Endometrial microvascular endothelial cells (primary cell): ENCODE results near the gene ZNF14. TPM values are rescaled to one million over a fixed set of nuclear protein-coding genes. Genes with fewer than 3 reads are reported as not detected.
"Not testable (repeated sequence)": the region's sequence is repeated elsewhere in the genome, so short reads cannot be mapped to it uniquely, and the experiment has no call there.

ENCODE experiments used
- in situ Hi-C: cut with HindIII; loops from 2 replicates; pipeline ENCODE4 v1.10.0; 2017; ENCODE audit warnings: low sequenced_read_pairs, low pct_unique_long_range_greater_than_20kb; ENCODE audit errors: inconsistent ontology term
- total RNA-seq: library from RNA; depleted of rRNA; stranded (reverse); fragments of >200 nt; gene quantifications from one replicate; pipeline ENCODE4 v1.2.3, GENCODE V29; 2015; ENCODE audit errors: inconsistent ontology term

Gene ZNF14
- total RNA-seq: 1.8 TPM

- in situ Hi-C loops: no loop called here
Measured at GRCh38 chr19:19732579-19733501, at the start of gene ZNF14. ZNF14 (minus strand) TSS chr19:19733112; CDS start chr19:19732958, 154 bp downstream.

GRCh38 chr19:19781791-19782190, 48.9 kb upstream of the ZNF14 start:
- in situ Hi-C loops: not testable (repeated sequence)

DNA sequence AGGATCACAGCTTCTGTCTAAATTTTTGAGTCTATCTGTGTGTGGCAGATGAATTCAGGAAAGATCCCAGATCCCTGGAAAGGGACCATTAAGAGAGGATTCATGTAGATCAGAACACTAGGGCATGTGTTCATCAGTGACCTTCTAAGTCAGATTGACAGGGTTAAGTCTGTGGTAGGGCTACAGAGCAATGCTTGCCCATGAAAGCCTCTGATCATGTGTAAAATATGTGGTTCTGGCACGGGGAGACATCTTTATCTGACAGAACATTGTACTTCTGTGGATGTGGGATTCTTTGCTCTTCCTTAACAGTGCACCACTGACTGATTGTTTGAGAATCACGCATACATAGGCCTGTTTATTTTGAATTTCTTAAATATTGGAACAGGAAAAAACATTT, 45.8 kb upstream of the ZNF14 start:
- in situ Hi-C loops: no loop called here

GRCh38 chr19:19777692-19778091, 44.8 kb upstream of the ZNF14 start:
- in situ Hi-C loops: no loop called here

DNA sequence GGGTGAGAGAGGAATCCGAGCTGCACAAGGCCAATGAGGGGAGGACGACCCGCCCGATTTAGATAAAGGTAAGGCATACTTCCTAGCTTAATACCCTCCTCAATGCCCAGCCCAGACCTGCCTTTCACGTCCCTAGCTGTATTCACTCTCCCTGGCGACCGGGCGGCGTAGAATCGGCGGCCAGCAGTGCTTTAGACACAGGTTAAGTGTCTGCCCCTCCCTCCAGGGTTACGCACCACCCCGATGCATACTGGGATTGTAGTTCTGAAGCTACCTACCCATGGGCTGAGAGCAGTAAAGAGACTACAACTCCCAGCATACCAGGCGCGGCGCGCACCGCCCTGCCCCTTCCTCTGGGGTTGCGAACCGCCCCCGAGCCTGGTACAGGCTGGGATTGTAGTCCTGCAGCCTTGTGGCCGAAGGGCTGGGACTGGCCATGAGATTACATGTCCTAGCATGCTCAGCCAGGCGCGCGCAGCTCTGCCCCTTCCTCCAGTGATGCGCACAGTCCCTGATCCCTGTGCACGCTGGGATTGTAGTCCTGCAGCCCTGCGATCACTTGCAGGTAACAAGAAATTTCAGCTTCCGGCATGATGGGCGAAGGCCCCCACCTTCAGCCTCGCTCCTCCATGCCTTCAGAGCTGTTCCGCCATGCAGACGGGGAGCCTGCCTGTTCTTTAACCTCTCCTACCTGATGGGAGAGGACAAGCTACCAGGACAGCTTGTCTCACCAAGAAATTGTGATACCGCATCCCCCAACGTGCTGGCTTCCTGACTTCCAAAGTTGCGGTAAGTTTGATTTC, 43.5 kb upstream of the ZNF14 start:
- in situ Hi-C loops: no loop called here

GRCh38 chr19:19775891-19776205, 42.9 kb upstream of the ZNF14 start:
- in situ Hi-C loops: no loop called here

GRCh38 chr19:19774354-19775033, 41.6 kb upstream of the ZNF14 start:
- in situ Hi-C loops: no loop called here

DNA sequence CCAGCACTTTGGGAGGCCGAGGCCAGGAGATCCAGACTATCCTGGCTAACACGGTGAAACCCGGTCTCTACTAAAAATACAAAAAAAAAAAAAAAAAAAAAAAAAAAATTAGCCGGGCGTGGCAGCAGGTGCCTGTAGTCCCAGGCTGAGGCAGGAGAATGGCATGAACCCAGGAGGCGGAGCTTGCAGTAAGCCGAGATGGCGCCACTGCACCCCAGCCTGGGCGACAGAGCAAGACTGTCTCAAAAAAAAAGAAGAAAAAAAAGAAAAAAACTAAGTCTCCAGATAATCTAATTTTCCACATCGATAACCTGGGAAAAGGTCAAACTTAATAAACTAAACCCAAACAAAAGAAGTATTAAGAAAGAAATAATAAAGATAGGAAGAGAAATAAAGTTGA, 39.1 kb upstream of the ZNF14 start:
- in situ Hi-C loops: not testable (repeated sequence)

DNA sequence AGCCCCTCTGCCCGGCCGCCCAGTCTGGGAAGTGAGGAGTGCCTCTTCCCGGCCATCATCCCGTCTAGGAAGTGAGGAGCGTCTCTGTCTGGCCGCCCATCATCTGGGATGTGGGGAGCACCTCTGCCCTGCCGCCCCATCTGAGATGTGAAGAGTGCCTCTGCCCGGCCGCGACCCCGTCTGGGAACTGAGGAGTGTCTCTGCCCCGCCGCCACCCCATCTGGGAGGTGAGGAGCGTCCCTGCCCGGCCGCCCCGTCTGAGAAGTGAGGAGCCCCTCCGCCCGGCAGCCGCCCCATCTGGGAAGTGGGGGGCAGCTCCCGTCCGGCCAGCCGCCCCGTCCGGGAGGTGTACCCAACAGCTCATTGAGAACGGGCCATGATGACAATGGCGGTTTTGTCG, 37.1 kb upstream of the ZNF14 start:
- in situ Hi-C loops: not testable (repeated sequence)

DNA sequence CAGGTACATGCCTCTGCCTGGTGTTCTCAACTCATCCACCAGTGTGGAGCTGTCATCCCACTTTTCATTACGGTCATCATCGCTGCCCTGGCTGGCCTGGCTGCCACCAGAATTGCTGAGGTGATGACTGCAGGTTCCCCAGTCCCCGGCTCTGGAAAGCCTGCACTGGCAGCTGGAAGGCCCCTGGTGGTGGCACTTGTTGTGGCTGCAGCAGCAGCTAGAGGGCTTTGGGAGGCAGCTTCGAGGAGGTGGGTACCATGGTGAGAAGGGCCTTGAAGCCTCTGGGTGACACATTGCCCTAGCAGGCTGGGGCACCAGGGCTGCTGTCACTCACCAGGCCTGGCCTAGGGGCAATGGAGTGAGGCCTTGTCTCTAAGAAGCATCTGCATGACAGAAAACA, 25.3 kb upstream of the ZNF14 start:
- in situ Hi-C loops: no loop called here

DNA sequence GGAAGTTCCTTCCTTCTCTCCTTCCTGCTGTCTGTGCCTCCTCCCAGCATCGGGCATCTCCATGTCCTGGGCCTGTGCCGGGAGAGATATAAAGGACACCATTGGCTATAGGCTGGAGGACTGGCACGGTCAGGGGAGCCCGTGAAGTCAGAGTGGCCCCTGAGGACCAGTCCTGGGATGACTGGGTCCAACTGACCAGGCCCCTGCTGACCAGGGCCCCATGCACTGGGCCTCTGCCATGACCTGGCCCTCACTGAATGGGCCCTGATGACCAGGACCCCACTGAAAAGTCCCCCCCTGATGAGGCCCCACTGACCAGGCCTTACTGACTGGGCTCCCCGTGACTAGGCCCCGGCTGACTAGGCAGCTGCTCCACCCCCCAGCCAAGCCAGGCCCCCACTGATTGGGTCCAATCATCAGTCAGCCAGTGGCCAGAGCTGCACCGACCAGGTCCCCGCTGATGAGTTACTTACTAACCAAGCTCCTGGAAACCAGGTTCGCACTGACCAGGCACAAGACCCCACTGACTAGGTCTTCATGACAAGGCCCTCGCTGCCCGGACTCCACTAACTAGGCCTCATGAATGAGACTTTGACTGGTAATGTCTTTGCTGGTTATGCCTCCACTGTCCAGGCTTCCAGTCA, 20.0 kb upstream of the ZNF14 start:
- in situ Hi-C loops: no loop called here

DNA sequence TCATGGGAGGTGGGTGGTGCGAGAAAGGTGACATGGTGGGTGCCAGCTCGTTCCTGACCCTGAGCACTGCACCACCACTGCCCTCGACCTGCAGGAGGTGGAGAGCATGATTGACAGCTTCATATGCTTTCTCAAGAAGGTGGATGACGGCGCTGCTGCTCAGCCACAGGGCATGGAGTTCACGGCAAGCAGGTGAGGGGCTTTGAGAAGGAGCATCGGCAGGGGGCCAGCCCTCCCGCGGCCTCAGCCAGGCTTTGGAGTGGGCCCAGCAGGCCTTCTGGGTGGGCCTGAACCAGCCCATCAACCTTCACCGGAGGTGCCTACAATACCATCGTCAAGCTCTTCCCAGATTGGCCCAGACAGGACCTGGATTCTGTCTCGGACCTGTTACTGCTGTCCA, 18.9 kb upstream of the ZNF14 start:
- in situ Hi-C loops: no loop called here

DNA sequence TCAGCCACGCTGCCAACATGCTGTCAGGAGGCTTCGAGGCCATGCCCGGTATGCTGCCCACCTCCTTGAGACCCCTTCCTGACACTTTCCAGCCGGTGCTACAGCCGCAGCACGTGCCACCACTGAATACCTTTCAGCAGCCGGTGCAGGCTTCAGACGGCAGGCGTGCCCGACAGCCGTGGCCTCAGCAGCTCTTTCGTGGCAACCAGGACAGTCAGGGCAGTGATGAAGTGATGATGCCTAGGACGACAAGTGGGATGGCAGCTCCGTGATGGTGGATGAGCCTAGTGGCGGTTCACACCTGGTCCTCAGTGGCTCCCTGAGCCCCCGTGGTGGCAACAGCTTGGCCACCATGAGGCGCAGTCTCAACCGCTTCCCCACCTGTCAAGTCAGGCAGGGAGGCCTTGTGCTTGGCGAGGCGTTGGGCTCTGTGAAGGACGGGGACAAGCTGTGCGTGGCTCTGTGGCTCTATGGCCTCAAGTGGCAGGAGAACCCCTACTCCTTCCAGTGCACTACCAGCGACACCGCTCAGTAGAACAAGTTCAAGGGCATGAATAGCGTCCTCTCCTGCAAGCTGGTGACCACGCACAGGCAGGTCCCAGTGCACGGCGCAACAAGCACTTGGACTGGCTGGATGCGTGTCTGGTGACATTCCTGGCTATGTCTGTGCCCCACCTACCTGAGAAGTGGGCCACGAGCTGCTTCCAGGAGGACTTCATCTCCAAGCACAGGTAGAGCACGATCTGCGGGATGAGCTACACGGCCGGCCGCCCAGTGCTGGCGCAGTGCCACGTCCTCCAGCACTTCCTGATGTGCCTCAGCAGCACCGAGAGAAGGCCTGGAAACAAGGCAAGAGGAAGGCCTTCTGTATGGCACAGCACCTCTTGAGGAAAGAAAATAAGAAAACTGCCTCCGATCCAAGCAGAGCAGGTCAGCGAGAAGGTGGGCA, 18.2 kb upstream of the ZNF14 start:
- in situ Hi-C loops: no loop called here

- in situ Hi-C loops: no loop called here
Measured at GRCh38 chr19:19749908-19750841, 17.3 kb upstream of the ZNF14 start.

GRCh38 chr19:19749117-19749907, 16.4 kb upstream of the ZNF14 start:
- in situ Hi-C loops: no loop called here

DNA sequence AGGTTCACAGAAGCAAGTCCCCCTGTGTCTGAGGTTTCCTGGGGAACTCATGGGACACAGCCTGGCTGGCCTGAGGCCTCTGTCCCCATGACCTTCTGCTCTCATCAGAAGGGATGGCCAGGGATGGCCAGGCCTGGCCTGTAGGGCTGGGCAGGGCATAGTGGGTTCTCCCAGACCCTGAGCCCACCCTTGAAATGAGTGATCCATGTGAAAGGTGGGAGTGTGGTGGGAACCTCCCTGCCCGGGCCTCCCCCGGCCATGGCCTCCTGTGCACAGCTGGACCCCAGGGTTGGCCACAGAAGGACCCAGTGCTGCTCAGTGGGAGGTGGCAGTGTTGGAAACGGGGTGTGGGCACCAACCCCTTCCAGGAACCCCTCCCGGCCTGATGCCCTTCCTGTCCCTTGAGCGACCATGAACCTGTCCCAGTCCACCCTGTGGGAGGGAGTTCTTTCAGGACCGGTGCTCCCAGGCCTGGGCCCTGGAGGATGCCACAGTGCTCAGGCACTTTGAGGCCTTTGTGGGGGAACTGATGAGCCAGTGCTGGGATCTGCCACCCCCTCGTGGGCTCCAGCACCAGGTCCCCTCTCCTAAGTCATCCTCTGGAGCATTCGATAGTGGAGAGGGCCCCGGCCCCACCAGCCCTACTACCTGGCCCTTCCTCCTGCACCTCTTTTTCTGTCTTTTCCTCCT, 15.5 kb upstream of the ZNF14 start:
- in situ Hi-C loops: no loop called here
